HFFc6 (cell line): ENCODE data around the gene WDR49. TPM values are rescaled to one million over a fixed set of nuclear protein-coding genes. Genes with fewer than 3 reads are reported as not detected.

ENCODE experiments used
- DNase-seq: peaks from one replicate; pipeline ENCODE4 v3.0.0-alpha.2; 2018
- H3K27ac Mint-ChIP-seq: 2 replicates; pipeline ENCODE4 v1.8.0; 2020; ENCODE audit warnings: mild to moderate bottlenecking, mixed read lengths
- H3K27me3 Mint-ChIP-seq: 2 replicates; pipeline ENCODE4 v1.8.0; 2021; ENCODE audit warnings: mild to moderate bottlenecking, moderate library complexity, mixed read lengths; ENCODE audit not compliant: insufficient read depth
- H3K36me3 Mint-ChIP-seq: 2 replicates; pipeline ENCODE4 v1.8.0; 2021; ENCODE audit warnings: low read depth, mixed read lengths
- H3K4me1 Mint-ChIP-seq: 2 replicates; pipeline ENCODE4 v1.8.0; 2020; ENCODE audit warnings: low read depth, mixed read lengths
- H3K4me3 Mint-ChIP-seq: 2 replicates; pipeline ENCODE4 v1.8.0; 2020; ENCODE audit warnings: mild to moderate bottlenecking, moderate library complexity, mixed read lengths
- H3K9me3 Mint-ChIP-seq: 2 replicates; pipeline ENCODE4 v1.8.0; 2020; ENCODE audit warnings: mild to moderate bottlenecking, mixed read lengths
- CTCF ChIP-seq: fragments of 200-600 bp; sonication (generic); IDR thresholded peaks from 2 replicates; pipeline ENCODE4 v1.5.0; 2021; ENCODE audit warnings: antibody characterized with exemption, mild to moderate bottlenecking
- total RNA-seq, 6 experiments: library from RNA; stranded (reverse); fragmentation: NEBNext Ultra II Directional; extraction: Animal tissue kit (Norgen Biotek cat#: 25700); gene quantifications; 2 replicates in 1 of 6; 3 replicates in 5 of 6; pipeline ENCODE4 v1.2.3, GENCODE V29; 2021

Gene WDR49
- total RNA-seq, 6 experiments from 2014 or later = not detected

- Mint-ChIP-seq H3K27me3 (no peaks in the 10 kb centered on the region), H3K36me3 (no peaks in the 10 kb centered on the region), H3K4me1 (no peaks in the 10 kb centered on the region), H3K9me3 (peaks cover 39% of the 10 kb centered on the region), H3K4me3 (no peak overlapping the region), H3K27ac (no peak overlapping the region)
- no peak for TF ChIP-seq CTCF
- DNase-seq = no peak
Observed at GRCh38 chr3:167467848-167468611, 185.7 kb downstream of the WDR49 start.

GRCh38 chr3:167466966-167467365 lies 186.8 kb downstream of the WDR49 start:
- H3K4me1 Mint-ChIP-seq = no peaks in the 10 kb centered on the region
- H3K27ac Mint-ChIP-seq = no peak overlapping the region
- no peaks in the 10 kb centered on the region for H3K27me3 Mint-ChIP-seq
- TF ChIP-seq CTCF = no peak
- H3K9me3 Mint-ChIP-seq = peaks cover 44% of the 10 kb centered on the region
- no peak for DNase-seq
- no peaks in the 10 kb centered on the region for H3K36me3 Mint-ChIP-seq
- no peak overlapping the region for H3K4me3 Mint-ChIP-seq

- H3K36me3 Mint-ChIP-seq = no peaks in the 10 kb centered on the region
- TF ChIP-seq CTCF = no peak
- H3K4me3 Mint-ChIP-seq = no peak overlapping the region
- no peaks in the 10 kb centered on the region; the same call in 1 of the 2 replicates for H3K27me3 Mint-ChIP-seq
- H3K4me1 Mint-ChIP-seq = no peaks in the 10 kb centered on the region
- no peak overlapping the region for H3K27ac Mint-ChIP-seq
- DNase-seq = no peak
- peaks cover 27% of the 10 kb centered on the region for H3K9me3 Mint-ChIP-seq
Observed at GRCh38 chr3:167456157-167456799, 197.5 kb downstream of the WDR49 start.

- Mint-ChIP-seq H3K27me3 (no peaks in the 10 kb centered on the region; the same call in 1 of the 2 replicates), H3K27ac (no peak overlapping the region), H3K4me3 (no peak overlapping the region), H3K9me3 (peaks cover 32% of the 10 kb centered on the region), H3K4me1 (no peaks in the 10 kb centered on the region), H3K36me3 (no peaks in the 10 kb centered on the region)
- TF ChIP-seq CTCF = no peak
- no peak for DNase-seq
Observed at GRCh38 chr3:167453815-167454214, 199.9 kb downstream of the WDR49 start.

- Mint-ChIP-seq H3K27ac (no peak overlapping the region), H3K27me3 (no peaks in the 10 kb centered on the region; the same call in 1 of the 2 replicates), H3K4me3 (no peak overlapping the region), H3K9me3 (peaks cover 30% of the 10 kb centered on the region), H3K36me3 (no peaks in the 10 kb centered on the region), H3K4me1 (no peaks in the 10 kb centered on the region)
- DNase-seq = no peak
- no peak for TF ChIP-seq CTCF
Observed at GRCh38 chr3:167451282-167451681, 202.5 kb downstream of the WDR49 start.
